ENCODE measurements around the gene ALCAM. TPM values are rescaled to one million over a fixed set of nuclear protein-coding genes. Genes with fewer than 3 reads are reported as not detected.

Gene ALCAM
- total RNA-seq, 4 donors from 2014 or later = 18.6 to 43.7 (median 21.2) TPM

GRCh38 chr3:105448338-105448982 lies 81.8 kb downstream of the ALCAM start:
- H3K27ac ChIP-seq = no peak overlapping the region
- no peaks in the 10 kb centered on the region for H3K36me3 ChIP-seq
- H3K27me3 ChIP-seq = no peaks in the 10 kb centered on the region
- H3K9me3 ChIP-seq = no peaks in the 10 kb centered on the region
- DNase-seq = no peak
- no peaks in the 10 kb centered on the region for H3K4me1 ChIP-seq
- TF ChIP-seq CTCF (IDR thresholded peaks at IDR 0.05) (no peak), POLR2A (IDR thresholded peaks at IDR 0.05) (no peak)
- no peak overlapping the region for H3K4me3 ChIP-seq

- Histone ChIP-seq H3K36me3 (no peaks in the 10 kb centered on the region), H3K9me3 (no peaks in the 10 kb centered on the region), H3K4me3 (no peak overlapping the region), H3K27me3 (no peaks in the 10 kb centered on the region), H3K4me1 (no peaks in the 10 kb centered on the region), H3K27ac (no peak overlapping the region)
- no peak for DNase-seq
- TF ChIP-seq POLR2A (IDR thresholded peaks at IDR 0.05) (no peak), CTCF (IDR thresholded peaks at IDR 0.05) (no peak)
Observed at GRCh38 chr3:105449414-105449813, 82.7 kb downstream of the ALCAM start.

GRCh38 chr3:105456017-105456416 lies 89.3 kb downstream of the ALCAM start:
- DNase-seq = no peak
- Histone ChIP-seq H3K9me3 (no peaks in the 10 kb centered on the region), H3K4me1 (no peaks in the 10 kb centered on the region), H3K27ac (no peak overlapping the region), H3K4me3 (no peak overlapping the region), H3K36me3 (no peaks in the 10 kb centered on the region), H3K27me3 (no peaks in the 10 kb centered on the region)
- TF ChIP-seq POLR2A (IDR thresholded peaks at IDR 0.05) (no peak), CTCF (IDR thresholded peaks at IDR 0.05) (no peak)

GRCh38 chr3:105458518-105459215 lies 92.0 kb downstream of the ALCAM start:
- no peak for DNase-seq
- Histone ChIP-seq H3K4me1 (no peaks in the 10 kb centered on the region), H3K27me3 (no peaks in the 10 kb centered on the region), H3K9me3 (no peaks in the 10 kb centered on the region), H3K27ac (no peak overlapping the region), H3K4me3 (no peak overlapping the region), H3K36me3 (no peaks in the 10 kb centered on the region)
- no peak for TF ChIP-seq CTCF (IDR thresholded peaks at IDR 0.05)

- Histone ChIP-seq H3K4me1 (no peaks in the 10 kb centered on the region), H3K9me3 (no peaks in the 10 kb centered on the region), H3K27ac (no peak overlapping the region), H3K4me3 (no peak overlapping the region), H3K27me3 (no peaks in the 10 kb centered on the region), H3K36me3 (no peaks in the 10 kb centered on the region)
- DNase-seq = no peak
- TF ChIP-seq POLR2A (IDR thresholded peaks at IDR 0.05) (no peak), CTCF (IDR thresholded peaks at IDR 0.05) (no peak)
Observed at GRCh38 chr3:105459566-105460290, 93.0 kb downstream of the ALCAM start.

Data from Peyer's patch (tissue), 4 donors.